HEK293 (cell line): ENCODE measurements around the gene NYNRIN.

Source experiments
- HOXD13 ChIP-seq: sonication (generic); formaldehyde crosslinking; IDR thresholded peaks from 2 replicates; pipeline ENCODE4 v1.8.0; 2022; ENCODE audit warnings: missing genetic modification reagents, borderline replicate concordance
- KLF7 ChIP-seq: fragments of 450-650 bp; formaldehyde crosslinking; IDR thresholded peaks from 2 replicates; pipeline ENCODE4 v1.5.1; 2016; ENCODE audit warnings: missing biosample characterization, missing genetic modification characterization, borderline replicate concordance
- PRDM1 ChIP-seq: fragments of 450-650 bp; formaldehyde crosslinking; IDR thresholded peaks from 2 replicates; pipeline ENCODE4; 2016; ENCODE audit warnings: missing biosample characterization, missing genetic modification characterization
- SETDB1 ChIP-seq: IDR thresholded peaks from one replicate; pipeline ENCODE4 v1.6.1; 2017; ENCODE audit warnings: mild to moderate bottlenecking, low read length, moderate library complexity, mixed read lengths; ENCODE audit not compliant: insufficient read length
- SP3 ChIP-seq: fragments of 450-650 bp; formaldehyde crosslinking; IDR thresholded peaks from 2 replicates; pipeline ENCODE4 v1.5.1; 2016; ENCODE audit warnings: missing biosample characterization, missing genetic modification characterization
- TCF7L2 ChIP-seq: IDR thresholded peaks from 2 replicates; pipeline ENCODE4 v1.6.1; 2011; ENCODE audit warnings: low read depth, mild to moderate bottlenecking, inconsistent platforms, low read length, moderate library complexity, borderline replicate concordance
- YY1 ChIP-seq: fragments of 450-650 bp; formaldehyde crosslinking; IDR thresholded peaks from 2 replicates; pipeline ENCODE4 v1.5.1; 2018; ENCODE audit warnings: missing biosample characterization, missing genetic modification characterization
- ZBTB21 ChIP-seq: fragments of 450-650 bp; formaldehyde crosslinking; IDR thresholded peaks from 2 replicates; pipeline ENCODE4 v1.5.1; 2017; ENCODE audit warnings: missing biosample characterization, missing genetic modification characterization
- ZNF138 ChIP-seq: fragments of 450-650 bp; formaldehyde crosslinking; IDR thresholded peaks from 2 replicates; pipeline ENCODE4 v1.5.1; 2016; ENCODE audit warnings: missing biosample characterization, missing genetic modification characterization, borderline replicate concordance
- ZNF157 ChIP-seq: fragments of 450-650 bp; formaldehyde crosslinking; IDR thresholded peaks from 2 replicates; pipeline ENCODE4 v1.5.1; 2016; ENCODE audit warnings: missing biosample characterization, missing genetic modification characterization
- ZNF202 ChIP-seq: fragments of 450-650 bp; formaldehyde crosslinking; IDR thresholded peaks from 2 replicates; pipeline ENCODE4 v1.5.1; 2016; ENCODE audit warnings: missing biosample characterization, missing genetic modification characterization, borderline replicate concordance
- ZNF280C ChIP-seq: fragments of 450-650 bp; formaldehyde crosslinking; IDR thresholded peaks from 2 replicates; pipeline ENCODE4 v1.5.1; 2016; ENCODE audit warnings: missing biosample characterization, missing genetic modification characterization
- ZNF302 ChIP-seq: fragments of 450-650 bp; formaldehyde crosslinking; IDR thresholded peaks from 2 replicates; pipeline ENCODE4 v1.5.1; 2016; ENCODE audit warnings: missing biosample characterization, missing genetic modification characterization, low read depth
- ZNF48 ChIP-seq: fragments of 450-650 bp; formaldehyde crosslinking; IDR thresholded peaks from 2 replicates; pipeline ENCODE4 v1.5.1; 2016; ENCODE audit warnings: missing biosample characterization, missing genetic modification characterization
- ZNF510 ChIP-seq: fragments of 450-650 bp; formaldehyde crosslinking; IDR thresholded peaks from 2 replicates; pipeline ENCODE4 v1.5.1; 2018; ENCODE audit warnings: mild to moderate bottlenecking, missing genetic modification characterization, missing biosample characterization; ENCODE audit not compliant: insufficient replicate concordance
- ZNF548 ChIP-seq: fragments of 450-650 bp; formaldehyde crosslinking; IDR thresholded peaks from 2 replicates; pipeline ENCODE4 v1.5.1; 2016; ENCODE audit warnings: missing biosample characterization, missing genetic modification characterization
- ZNF561 ChIP-seq: fragments of 450-650 bp; IDR thresholded peaks from 2 replicates; pipeline ENCODE4 v1.5.1; 2018; ENCODE audit warnings: missing biosample characterization, missing genetic modification characterization, borderline replicate concordance
- ZNF571 ChIP-seq: fragments of 450-650 bp; formaldehyde crosslinking; IDR thresholded peaks from 2 replicates; pipeline ENCODE4 v1.5.0; 2017; ENCODE audit warnings: missing biosample characterization, missing genetic modification characterization
- ZNF626 ChIP-seq: fragments of 450-650 bp; sonication (Bioruptor Pico); formaldehyde crosslinking; IDR thresholded peaks from 2 replicates; pipeline ENCODE4 v1.5.1; 2018; ENCODE audit warnings: missing biosample characterization, missing genetic modification characterization, inconsistent platforms
- ZNF768 ChIP-seq: fragments of 450-650 bp; formaldehyde crosslinking; IDR thresholded peaks from 2 replicates; pipeline ENCODE4 v1.5.1; 2018; ENCODE audit warnings: missing biosample characterization, mild to moderate bottlenecking, missing genetic modification characterization
- ZNF777 ChIP-seq: fragments of 450-650 bp; formaldehyde crosslinking; IDR thresholded peaks from 2 replicates; pipeline ENCODE4 v1.5.1; 2017; ENCODE audit warnings: missing biosample characterization, missing genetic modification characterization, borderline replicate concordance
- ZSCAN30 ChIP-seq: fragments of 450-650 bp; IDR thresholded peaks from 2 replicates; pipeline ENCODE4 v1.5.1; 2018; ENCODE audit warnings: missing biosample characterization, mild to moderate bottlenecking, missing genetic modification characterization, moderate library complexity
- TF ChIP-seq, protein P1 (sequence below): fragments of 450-650 bp; formaldehyde crosslinking; IDR thresholded peaks from 2 replicates; pipeline ENCODE4 v1.5.1; 2017; ENCODE audit warnings: missing biosample characterization, missing genetic modification characterization
- TF ChIP-seq, protein P2 (sequence below): fragments of 450-650 bp; formaldehyde crosslinking; IDR thresholded peaks from 2 replicates; pipeline ENCODE4 v1.5.1; 2017; ENCODE audit warnings: missing biosample characterization, missing genetic modification characterization
- TF ChIP-seq, protein P3 (sequence below): fragments of 450-650 bp; formaldehyde crosslinking; IDR thresholded peaks from 2 replicates; pipeline ENCODE4 v1.5.1; 2017; ENCODE audit warnings: missing biosample characterization, mild to moderate bottlenecking, missing genetic modification characterization, moderate library complexity

NYNRIN gene

GRCh38 chr14:24431569-24432258, 32.9 kb downstream of the NYNRIN start (continued):
- no peak for TF ChIP-seq ZNF280C
- peak; percentile 67; the same call in 1 of the 2 replicates for TF ChIP-seq KLF7 (tag by site-specific recombination)
- no peak for TF ChIP-seq ZNF302 (tag by site-specific recombination)
- TF ChIP-seq ZNF768: no peak
- TF ChIP-seq, protein P1, sequence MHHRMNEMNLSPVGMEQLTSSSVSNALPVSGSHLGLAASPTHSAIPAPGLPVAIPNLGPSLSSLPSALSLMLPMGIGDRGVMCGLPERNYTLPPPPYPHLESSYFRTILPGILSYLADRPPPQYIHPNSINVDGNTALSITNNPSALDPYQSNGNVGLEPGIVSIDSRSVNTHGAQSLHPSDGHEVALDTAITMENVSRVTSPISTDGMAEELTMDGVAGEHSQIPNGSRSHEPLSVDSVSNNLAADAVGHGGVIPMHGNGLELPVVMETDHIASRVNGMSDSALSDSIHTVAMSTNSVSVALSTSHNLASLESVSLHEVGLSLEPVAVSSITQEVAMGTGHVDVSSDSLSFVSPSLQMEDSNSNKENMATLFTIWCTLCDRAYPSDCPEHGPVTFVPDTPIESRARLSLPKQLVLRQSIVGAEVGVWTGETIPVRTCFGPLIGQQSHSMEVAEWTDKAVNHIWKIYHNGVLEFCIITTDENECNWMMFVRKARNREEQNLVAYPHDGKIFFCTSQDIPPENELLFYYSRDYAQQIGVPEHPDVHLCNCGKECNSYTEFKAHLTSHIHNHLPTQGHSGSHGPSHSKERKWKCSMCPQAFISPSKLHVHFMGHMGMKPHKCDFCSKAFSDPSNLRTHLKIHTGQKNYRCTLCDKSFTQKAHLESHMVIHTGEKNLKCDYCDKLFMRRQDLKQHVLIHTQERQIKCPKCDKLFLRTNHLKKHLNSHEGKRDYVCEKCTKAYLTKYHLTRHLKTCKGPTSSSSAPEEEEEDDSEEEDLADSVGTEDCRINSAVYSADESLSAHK (tag by site-specific recombination): no peak
- TF ChIP-seq ZNF626 (tag by site-specific recombination): no peak
- TF ChIP-seq ZNF548 (tag by site-specific recombination): no peak
- TF ChIP-seq ZNF510 (tag by site-specific recombination): no peak
- TF ChIP-seq HOXD13 (CRISPR knock-in tag): no peak
- TF ChIP-seq ZBTB21 (tag by site-specific recombination): no peak
- TF ChIP-seq, protein P2, sequence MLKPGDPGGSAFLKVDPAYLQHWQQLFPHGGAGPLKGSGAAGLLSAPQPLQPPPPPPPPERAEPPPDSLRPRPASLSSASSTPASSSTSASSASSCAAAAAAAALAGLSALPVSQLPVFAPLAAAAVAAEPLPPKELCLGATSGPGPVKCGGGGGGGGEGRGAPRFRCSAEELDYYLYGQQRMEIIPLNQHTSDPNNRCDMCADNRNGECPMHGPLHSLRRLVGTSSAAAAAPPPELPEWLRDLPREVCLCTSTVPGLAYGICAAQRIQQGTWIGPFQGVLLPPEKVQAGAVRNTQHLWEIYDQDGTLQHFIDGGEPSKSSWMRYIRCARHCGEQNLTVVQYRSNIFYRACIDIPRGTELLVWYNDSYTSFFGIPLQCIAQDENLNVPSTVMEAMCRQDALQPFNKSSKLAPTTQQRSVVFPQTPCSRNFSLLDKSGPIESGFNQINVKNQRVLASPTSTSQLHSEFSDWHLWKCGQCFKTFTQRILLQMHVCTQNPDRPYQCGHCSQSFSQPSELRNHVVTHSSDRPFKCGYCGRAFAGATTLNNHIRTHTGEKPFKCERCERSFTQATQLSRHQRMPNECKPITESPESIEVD: no peak
- peak; percentile 64; the same call in 1 of the 2 replicates for TF ChIP-seq SP3 (tag by site-specific recombination)
- TF ChIP-seq TCF7L2: no peak
- peak; percentile 48 for TF ChIP-seq ZSCAN30 (tag by site-specific recombination)
- no peak for TF ChIP-seq ZNF138 (tag by site-specific recombination)
- TF ChIP-seq YY1: no peak
- no peak for TF ChIP-seq PRDM1 (tag by site-specific recombination)
- no peak for TF ChIP-seq ZNF157
- TF ChIP-seq, protein P3, sequence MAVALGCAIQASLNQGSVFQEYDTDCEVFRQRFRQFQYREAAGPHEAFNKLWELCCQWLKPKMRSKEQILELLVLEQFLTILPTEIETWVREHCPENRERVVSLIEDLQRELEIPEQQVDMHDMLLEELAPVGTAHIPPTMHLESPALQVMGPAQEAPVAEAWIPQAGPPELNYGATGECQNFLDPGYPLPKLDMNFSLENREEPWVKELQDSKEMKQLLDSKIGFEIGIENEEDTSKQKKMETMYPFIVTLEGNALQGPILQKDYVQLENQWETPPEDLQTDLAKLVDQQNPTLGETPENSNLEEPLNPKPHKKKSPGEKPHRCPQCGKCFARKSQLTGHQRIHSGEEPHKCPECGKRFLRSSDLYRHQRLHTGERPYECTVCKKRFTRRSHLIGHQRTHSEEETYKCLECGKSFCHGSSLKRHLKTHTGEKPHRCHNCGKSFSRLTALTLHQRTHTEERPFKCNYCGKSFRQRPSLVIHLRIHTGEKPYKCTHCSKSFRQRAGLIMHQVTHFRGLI (tag by site-specific recombination): no peak
- TF ChIP-seq ZNF202 (tag by site-specific recombination): no peak
- TF ChIP-seq SETDB1: no peak
- TF ChIP-seq ZNF777 (tag by site-specific recombination): no peak
- no peak for TF ChIP-seq ZNF48
- TF ChIP-seq ZNF561 (tag by site-specific recombination): no peak
- no peak for TF ChIP-seq ZNF571 (tag by site-specific recombination)
